GM18519 (cell line): Measurements from ENCODE around the gene SERHL2.
"Not testable (repeated sequence)": the region's sequence is repeated elsewhere in the genome, so short reads cannot be mapped to it uniquely, and the experiment has no call there.

Experiments
- ATAC-seq: cut with Tn5 transposase; IDR thresholded peaks from one replicate; pipeline ENCODE4 v1.9.1; 2021; ENCODE audit warnings: mild to moderate bottlenecking, moderate library complexity; ENCODE audit not compliant: unreplicated experiment, low FRiP score

Gene SERHL2

DNA sequence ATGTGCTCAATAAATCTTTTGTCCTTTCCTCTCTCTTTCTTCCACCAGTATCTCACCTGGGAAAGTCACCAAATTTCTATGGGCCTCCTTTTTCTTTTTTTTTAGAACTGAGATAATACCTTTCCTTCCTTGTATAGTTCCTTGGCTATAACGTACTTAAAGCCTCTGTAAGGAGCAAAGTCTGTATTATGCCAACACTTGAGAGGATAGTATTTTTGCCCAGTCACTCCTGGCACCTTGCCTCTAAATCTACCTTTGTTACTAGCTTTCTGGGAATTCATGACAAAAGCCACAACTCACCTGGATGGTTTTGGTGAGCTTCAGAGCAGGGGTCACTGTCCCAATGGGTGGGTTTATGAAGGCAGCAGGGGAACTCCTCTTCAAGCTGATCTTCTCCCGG lies 48.7 kb downstream of the SERHL2 start:
- ATAC-seq, result no peak

DNA sequence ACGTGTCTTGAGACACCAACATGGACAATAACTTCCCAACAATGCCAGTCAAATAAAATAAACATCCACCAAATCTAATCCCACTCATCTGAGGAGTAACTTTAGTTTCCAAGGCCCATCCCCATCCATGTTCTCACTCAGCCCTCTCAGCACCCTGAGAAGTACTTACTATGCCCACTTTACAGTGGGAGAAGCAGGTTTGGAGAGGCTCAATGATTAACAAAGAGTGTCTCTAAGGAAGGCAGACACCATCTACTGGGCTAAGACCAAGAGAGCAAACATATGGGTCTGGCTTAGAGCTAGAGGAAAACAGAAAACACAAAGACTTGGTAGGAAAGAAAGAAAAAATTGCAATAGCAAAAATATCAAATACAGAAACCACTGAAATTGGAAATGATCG lies 49.7 kb downstream of the SERHL2 start:
- ATAC-seq, result no peak

DNA sequence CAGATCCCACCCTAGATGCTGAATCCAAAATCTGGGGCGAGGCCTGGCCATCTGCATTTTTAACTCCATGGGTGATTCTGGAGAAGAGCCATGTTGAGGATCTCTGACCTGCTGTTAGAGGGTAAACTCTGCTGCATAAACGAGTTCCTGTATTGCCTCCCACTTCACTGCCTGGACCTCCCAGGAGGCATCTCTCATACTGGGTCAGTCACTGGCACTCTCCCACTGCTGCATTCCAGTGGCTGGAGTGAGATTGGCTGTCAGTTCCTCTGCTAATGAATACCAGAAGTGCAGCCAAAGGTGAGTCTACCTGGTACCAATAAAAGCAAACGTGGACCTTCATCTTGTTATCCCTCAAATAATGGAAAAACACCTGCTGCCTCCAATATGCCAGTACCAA lies 50.6 kb downstream of the SERHL2 start:
- no peak for ATAC-seq

DNA sequence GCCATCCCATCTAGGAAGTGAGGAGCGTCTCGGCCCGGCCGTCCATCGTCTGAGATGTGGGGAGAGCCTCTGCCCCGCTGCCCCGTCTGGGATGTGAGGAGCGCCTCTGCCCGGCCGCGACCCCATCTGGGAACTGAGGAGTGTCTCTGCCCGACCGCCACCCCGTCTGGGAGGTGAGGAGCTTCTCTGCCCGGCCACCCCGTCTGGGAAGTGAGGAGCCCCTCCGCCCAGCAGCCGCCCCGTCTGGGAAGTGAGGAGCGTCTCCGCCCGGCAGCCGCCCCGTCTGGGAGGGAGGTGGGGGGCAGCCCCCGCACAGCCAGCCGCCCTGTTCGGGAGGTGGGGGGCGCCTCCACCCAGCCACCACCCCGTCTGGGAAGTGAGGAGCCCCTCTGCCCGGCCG lies 53.9 kb downstream of the SERHL2 start:
- ATAC-seq, result not testable (repeated sequence)

DNA sequence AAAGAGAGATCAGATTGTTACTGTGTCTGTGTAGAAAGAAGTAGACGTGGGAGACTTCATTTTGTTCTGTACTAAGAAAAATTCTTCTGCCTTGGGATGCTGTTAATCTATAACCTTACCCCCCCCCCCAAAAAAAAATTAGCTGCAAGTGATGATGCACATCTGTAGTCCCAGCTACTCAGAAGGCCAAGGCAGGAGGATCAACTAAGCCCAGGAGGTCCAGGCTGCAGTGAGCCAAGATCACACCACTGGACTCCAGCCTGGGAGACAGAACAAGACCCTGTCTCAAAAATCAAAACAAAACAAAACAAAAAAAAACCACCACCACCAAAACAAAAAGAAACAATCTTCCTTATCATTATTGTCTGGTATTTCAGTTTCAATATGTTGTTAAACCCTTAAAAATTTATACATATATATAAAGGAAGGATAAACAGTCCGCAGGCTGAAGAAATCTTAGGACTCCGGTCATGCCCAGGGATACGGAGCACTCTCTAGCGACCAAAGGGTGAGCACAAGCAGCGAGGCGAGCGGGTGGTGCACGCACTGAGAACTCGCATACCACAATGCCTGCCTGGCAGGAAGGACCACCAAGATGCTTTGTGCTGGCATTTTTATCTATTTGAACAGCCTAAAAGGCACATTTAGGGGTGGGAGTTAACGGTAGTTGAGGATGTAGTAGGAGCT lies 54.5 kb downstream of the SERHL2 start:
- no peak for ATAC-seq

- ATAC-seq, result no peak
These were observed 55.1 kb downstream of the SERHL2 start for GRCh38 chr22:42608823-42609361.

DNA sequence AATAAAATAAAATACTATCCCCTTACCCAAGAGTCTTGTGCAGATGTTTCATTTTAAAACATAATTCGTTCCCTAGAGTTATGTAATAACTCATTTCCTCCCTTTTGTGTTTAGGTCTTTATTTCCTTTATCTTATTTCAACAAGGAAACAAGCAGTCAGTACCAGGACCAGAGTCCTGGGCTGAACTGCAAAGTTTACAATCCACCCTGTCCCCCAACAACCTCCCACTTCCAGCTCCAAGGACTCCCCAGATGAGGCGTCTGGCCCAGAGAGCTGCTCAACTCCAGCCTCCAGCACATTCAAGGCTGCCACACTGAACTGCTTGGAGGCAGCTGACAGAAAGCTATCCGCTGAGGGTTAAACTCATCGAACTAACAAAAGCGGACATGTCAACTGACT lies 56.4 kb downstream of the SERHL2 start:
- no peak for ATAC-seq

DNA sequence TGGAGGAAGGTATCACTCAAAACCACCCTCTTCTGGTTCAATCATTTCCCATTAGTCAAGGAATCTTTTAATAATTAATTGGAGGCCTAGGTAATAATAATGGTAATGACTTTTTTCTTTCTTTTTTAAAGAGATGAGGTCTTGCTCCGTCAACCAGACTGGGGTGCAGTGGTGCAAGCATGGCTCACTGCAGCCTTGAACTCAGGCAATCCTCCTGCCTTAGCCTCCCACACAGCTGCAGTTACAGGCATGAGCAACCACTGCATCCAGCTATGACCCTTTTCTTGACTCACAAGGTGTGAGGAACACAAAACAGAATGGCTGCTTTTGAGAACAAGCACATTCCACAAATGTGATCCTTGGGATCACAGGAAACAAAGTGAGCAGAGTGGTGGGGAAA lies 57.3 kb downstream of the SERHL2 start:
- ATAC-seq, result no peak

- ATAC-seq, result no peak
These were observed 58.6 kb downstream of the SERHL2 start for GRCh38 chr22:42612336-42612735.

GRCh38 chr22:42613872-42614301 lies 60.1 kb downstream of the SERHL2 start:
- no peak for ATAC-seq

DNA sequence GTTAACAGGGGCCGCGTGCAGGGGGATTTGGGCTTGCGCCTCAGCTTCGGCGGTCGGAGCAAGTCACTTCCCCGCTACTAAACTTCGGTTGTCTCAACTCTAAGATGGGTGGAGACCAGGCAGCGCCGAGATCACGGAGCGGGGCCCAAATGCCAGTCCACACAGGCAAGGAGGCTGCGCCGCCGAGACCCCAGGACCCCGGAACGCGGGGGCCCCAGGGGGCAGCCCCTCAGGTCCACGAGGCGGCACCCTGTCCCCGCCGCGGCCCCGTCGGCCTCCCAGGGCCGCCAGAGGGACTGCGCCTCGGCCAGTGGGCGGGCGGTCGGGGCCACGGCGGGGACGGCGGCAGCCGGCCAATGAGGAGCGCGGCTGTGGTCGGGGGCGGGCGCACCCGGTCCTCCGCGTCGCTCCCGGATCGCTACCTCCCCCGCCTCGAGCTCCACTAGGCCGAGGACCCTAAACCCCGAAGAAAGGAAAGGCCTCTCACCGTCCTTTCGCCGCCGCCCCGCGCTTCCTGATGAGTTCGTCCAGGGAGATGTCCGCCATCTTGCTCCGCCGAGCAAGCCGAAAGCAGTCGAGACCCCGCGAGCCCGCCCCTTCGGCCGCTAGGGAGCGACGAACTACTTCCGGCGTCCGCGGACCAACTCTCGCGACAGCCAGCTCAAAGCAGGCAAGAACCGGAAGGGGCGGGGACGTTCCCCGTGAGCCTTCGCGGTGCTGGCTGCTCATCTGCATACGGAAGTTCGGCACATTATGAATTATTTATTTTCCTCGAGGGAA lies 60.7 kb downstream of the SERHL2 start, which contains the start of gene POLDIP3:
Gene POLDIP3, minus strand, starts transcription at position 572 of the 780 bp plus-strand sequence. Its CDS starts 26 bp downstream, at position 546.
- peak; percentile 46 for ATAC-seq

GRCh38 chr22:42615092-42615859 lies 61.5 kb downstream of the SERHL2 start:
- ATAC-seq, result peak; percentile 23

DNA sequence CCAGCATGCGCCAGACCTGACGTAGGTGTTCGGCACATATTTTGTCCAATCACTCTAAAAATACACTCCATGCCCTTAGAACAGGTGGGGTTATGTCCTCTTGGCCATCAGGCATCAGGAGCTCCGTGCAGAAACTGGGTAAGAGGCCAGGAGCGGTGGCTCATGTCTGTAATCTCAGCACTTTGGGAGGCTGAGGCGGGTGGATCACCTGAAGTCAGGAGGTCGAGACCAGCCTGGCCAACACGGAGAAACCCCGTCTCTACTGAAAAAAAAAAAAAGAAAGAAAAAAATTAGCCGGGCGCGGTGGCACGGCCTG lies 62.1 kb downstream of the SERHL2 start:
- not testable (repeated sequence) for ATAC-seq

DNA sequence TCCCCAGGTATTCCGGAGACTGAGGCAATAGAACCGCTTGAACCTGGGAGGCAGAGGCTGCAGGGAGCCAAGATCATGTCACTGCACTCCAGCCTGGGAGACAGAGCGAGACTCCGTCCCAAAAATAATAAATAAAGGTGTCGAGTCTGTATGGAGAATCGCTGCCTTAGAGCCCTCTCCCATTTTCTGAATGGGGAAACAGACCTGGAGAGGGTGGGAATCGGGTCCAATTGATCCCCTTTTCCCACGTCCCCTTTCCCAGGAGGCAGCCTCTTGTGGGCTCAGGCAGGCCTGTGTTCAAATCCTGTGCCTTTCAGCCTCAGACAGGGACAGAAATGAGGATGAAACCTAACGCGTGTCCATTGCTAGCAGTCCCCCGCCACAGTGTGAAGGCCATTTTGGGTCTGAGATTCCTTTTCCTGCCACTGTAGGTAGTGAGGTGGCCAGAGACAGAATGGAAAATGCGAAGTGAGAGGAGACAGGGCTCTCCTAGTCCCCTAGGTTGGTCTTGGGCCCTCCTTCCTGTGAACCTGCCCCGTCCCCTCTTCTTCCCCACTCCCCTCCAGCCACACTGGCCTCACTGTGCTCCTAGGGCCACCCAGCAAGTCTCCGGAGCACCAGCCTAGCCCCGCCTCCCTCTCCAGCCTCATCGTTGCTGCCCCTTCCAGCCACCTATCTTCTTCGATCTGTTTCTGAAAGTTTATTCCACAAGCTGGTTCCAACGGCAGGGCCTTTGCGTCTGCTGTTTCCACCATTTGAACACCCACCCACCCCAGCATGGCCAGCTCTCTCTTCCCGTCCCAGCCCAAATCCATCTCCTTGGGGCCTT lies 63.6 kb downstream of the SERHL2 start:
- ATAC-seq, result no peak

GRCh38 chr22:42619261-42620063 lies 65.7 kb downstream of the SERHL2 start:
- ATAC-seq, result no peak

DNA sequence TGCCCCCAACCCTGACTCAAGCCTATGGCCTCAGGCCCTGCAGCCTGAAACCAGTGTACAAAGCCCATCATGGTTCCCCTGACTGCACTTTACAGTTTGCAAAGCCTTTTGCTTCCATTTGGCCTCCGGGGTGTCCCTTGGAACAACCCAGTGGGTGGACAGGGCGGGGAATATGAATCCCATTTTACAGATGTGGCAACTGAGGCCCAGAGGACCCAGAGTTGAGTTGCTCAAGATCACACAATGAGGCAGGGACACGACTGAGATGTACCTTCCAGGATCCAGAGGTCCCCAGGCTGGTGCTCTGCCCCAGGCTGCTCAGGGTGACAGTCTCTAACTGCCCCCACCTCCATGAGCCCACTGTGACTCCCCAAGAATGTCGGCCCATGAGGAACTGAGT lies 66.3 kb downstream of the SERHL2 start:
- ATAC-seq, result no peak

- ATAC-seq, result no peak
These were observed 67.8 kb downstream of the SERHL2 start for GRCh38 chr22:42621505-42622002.

- no peak for ATAC-seq
These were observed 68.4 kb downstream of the SERHL2 start for GRCh38 chr22:42622061-42622710.

- ATAC-seq, result no peak
These were observed 69.6 kb downstream of the SERHL2 start for GRCh38 chr22:42623301-42623751.
